SK-N-MC (cell line): ENCODE data around the gene NALCN.

Experiments
- EZH2 ChIP-seq: fragments of 200-600 bp; sonication (generic); IDR thresholded peaks from one replicate; pipeline ENCODE4 v1.6.1; 2017; ENCODE audit warnings: antibody characterized with exemption
- FOXP2 ChIP-seq: optimal IDR thresholded peaks from 2 replicates; pipeline ENCODE3; 2011; ENCODE audit warnings: mild to moderate bottlenecking, moderate library complexity; ENCODE audit not compliant: insufficient read depth; ENCODE audit errors: extremely low read length, control extremely low read depth
- POLR2AphosphoS5 ChIP-seq: IDR thresholded peaks from 2 replicates; pipeline ENCODE4 v1.6.1; 2012; ENCODE audit warnings: mild to moderate bottlenecking, low read depth, low read length, borderline replicate concordance

- no peak for TF ChIP-seq EZH2
- TF ChIP-seq POLR2AphosphoS5: no peak
- TF ChIP-seq FOXP2: no peak
These were observed 296.3 kb downstream of the NALCN start for GRCh38 chr13:101120007-101120406.
